NCI-H2227 treated with DMSO at 0.1 percent for 48 hours (cell line): ENCODE results near the gene KIF21B.

ENCODE experiments used
- DNase-seq: peaks from one replicate; lab custom pipeline; 2025; lab: John Stamatoyannopoulos, UW

KIF21B gene

DNA sequence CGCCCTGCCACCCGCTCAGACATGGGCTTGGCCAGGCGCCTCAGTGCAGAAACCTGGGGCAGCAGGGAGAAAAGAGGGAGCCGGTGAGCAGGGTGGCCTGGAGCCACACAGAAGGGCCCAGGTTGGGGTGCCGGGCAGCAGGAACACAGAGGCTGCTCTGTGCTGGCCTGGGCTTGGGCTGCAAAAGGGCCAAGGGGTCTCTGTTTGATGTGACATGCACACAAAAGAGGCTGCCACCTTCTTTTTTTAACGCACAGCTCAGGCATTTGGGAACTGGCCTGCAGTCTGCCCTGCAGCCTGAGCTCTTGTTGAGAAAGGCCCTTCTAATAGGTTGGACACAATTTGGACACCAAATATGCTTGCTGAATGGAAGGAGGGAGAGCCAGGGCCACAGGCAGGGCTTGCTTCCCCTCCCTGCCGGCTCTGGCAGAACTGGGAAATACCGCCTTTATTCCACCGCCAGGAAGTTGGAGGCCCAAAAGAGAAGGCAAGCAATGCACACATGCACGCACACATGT, 32.4 kb downstream of the KIF21B start:
- DNase-seq: no peak

DNA sequence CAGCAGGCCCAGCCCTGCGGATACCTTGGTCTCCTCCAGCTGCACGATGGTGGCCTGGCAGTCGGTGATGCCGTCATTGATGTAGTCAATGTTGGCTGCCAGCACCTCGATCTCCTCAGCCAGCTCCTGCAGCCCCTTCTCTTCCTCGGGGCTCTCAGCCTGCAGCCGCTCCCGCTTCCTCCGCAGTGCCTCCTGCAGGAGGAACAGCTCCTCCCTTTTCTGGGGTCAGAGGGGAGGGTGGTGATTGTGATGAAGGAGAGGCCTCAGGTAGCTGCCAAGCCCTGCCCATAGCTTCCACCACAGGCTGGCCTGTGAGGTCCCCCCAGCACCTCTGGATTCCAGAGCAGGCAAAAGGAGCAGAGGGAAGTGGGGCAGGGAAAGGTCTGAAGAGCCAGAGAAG, 33.4 kb downstream of the KIF21B start:
- DNase-seq: no peak

DNA sequence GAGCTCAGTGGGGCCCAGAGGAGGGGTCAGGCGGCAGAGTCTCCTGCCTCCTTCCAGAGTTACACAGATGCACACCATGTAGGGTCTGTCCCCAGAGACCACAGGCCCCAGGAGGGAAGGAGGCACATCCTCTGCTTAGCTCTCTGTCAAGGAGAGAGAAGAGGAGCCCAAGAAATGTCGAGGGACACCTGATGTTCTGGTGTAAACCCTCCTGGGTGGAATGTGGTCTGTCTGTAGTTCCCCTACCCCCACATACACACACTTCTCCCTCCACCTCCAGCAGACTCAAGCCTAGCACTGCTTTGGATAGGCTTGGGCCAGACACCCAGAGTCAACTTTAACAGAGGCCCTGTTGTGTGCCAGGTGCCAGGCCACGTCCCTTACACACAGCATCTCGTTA, 34.2 kb downstream of the KIF21B start:
- DNase-seq: no peak

DNA sequence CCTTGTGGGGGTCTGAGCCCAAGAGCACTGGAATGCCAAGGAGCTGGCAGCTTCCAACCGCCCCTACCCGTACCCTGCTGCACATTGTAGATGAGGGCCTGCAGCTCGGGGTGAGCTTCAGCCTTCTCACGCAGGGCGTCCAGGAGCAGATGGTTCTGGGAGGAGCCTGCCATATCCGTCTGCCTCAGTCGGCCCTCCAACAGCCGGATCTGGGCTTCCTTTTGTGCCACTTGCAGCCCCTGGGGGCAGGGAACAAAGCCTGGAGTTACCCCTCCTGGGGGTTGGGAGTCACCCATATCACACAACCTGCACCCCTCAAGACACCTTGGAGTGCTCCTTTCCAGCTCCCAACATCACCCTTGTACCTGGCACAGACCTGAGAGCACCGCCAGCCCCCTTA, 34.8 kb downstream of the KIF21B start:
- no peak for DNase-seq

DNA sequence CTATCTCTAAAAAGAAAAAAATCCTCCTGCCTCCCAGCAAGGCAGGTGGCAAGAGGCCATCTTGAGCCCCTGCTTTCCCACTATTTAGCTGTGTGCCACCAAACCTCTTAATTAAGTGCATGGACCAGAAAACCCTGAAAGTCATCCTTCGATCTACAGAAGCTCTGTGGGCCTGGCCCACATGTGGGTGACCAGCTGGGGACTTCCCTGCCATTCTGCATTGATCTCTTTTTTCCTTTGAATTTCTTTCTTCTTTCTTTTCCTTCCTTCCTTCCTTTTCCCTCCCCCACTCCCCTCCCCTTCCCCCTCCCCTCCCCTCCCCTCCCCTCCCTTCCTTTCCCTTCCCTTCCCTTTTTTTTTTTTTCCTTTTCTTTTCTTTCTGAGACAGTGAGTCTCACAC, 38.0 kb downstream of the KIF21B start:
- no peak for DNase-seq

DNA sequence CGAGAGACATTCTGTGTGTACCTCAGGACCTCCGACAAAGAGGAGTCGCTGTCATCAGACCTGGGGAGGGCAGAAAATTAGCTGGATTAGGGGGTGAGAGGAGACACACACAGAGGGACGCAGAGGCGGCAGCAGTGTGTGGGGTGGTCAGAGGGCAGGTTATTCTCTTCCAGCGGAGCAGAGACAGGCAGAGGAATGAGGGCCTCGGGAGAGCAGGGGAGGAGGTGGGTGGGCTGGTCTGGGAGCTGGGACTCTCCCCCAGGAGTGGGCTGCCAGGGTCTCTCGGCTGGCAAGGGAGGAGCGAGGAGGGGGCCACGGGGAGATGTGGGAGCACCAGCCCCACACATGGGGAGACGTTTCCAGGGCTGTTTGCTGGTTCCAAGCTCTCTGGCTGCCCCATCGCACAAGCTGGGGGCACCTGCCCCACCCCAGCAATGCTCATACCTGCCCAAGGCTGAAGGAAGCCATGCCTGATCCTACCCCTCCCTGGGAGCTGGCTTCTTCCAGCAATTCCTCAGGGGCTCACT, 40.4 kb downstream of the KIF21B start:
- no peak for DNase-seq

DNA sequence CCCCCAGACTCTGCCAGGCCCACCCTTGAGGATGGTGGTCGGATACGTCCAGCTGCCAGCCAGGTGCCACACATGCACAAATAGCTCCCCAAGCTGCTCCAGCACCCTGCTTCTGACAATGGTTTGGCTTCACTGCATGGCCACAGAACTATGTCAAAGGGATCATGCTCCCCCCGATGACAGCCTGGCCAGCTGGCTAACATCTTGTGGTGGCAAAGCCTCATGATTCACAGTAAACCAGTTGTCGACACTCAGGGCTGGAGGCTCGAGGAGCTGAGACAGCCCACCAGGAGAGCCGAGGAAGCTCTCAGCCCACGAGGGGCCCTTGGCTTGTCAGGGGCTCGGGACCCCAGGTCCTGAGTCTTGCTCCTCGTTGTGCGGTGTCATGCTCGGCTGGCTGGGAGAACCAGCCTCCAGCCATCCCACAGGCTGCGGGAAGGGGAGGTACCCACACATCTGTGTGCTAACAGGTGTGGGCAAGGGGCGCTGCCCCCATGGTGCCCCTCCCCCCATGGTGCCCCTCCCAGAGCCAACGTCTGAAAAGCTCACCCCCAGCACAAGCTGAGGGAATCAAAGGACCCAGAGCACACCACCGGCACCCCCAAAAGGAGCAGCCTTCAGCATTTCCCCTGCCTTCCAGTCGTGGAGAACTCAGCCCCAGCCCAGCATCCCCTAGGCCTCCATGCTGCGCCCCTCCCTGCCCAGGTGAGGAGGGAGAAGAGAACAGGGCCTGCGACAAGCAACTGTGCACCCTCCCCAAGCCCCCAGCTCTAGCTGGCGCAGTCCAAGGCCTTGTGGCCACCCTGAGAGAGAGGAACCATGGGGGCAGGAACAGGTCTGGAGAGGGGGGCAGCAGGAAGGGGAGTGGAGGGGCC, 41.2 kb downstream of the KIF21B start:
- DNase-seq: no peak

DNA sequence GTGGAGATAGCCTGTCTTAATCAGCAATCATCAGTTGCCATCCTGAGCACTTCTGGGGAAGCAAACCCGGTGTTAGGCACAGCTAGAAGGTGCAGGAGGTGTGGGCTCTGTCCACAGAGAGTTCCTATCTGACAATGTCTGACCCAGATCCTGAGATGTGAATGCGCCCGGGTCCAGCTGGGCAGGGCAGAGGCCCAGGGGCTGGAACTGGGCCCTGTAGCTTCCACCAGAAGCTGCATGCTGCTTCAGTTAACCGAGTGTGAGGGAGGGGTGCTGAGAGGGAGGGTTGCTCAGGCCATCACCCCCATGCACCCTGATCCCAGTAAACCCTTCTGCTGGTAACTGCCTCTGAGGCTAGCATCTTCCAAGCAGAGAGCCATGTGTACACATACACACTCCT, 42.2 kb downstream of the KIF21B start:
- no peak for DNase-seq

DNA sequence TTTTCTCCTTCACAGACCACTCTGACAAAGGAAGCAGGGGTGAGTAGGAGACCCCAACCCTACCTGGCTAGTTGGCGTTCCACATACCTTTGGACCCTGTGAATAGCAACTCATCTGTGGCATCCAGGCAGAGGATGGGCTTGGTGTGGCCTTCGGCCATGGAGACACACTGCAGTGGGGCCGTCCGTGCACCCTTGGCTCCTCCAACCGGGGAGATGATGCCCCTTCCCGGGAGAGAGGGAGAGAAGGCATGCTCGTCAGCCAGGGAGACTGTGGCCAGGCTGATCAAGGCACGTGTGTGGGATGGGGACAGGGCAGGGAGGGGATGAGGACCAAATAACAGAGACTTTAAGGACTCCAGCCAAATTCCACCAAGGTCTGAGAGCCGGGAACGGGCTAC, 42.6 kb downstream of the KIF21B start:
- no peak for DNase-seq

DNA sequence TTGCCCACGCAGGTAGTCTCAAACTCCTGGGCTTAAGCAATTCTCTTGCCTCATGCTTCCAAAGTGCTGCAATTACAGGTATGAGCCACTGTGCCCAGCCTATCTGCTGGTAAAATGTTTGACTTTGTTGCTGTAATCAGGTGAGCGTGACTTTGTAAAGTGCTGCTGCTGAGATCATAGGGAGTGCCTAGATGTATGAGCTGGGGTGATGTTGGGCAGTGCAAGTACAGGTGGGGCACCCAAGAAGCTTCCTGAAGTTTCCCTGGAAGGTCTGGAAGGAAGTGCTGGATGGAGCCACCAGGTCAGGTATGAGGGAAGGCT, 43.1 kb downstream of the KIF21B start:
- no peak for DNase-seq

DNA sequence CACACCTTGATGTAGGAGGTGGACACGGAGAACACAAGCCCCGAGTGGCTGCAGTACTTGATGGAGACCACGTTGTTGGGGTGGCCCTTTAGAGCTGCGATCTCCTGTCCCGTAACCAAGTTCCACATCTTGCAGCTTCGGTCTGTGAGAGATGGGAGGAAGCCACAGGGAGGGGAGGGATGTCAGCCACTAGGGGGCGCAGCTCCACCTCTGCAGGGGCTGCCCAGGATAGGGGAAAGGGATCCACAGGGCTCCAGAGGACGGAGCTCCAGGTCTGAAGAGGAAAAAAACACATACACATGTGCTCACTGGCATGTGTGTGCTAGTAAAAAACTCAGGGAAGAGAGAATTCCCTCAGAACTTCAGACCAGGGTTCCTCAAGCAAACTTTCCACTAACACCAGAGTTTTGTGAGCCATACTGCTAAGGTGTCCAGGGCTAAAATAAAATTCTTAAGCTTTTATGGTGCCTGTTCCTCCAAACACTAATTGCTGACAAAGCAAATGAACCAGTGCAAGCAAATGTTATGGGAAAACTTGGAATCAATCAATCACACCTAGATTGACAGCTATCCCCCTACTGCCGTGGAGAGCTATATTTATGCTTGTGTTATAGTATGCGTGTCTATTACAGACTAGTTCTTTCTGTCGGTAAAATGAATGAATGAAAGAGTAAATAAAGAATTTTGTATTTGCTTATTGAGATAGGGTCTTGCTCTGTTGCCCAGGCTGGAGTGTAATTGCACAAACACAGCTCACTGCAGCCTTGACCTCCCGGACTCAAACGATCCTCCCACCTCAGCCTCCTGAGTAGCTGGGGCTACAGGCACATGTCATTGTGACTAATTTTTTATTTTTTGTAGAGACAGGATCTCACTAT, 43.7 kb downstream of the KIF21B start:
- DNase-seq: no peak

DNA sequence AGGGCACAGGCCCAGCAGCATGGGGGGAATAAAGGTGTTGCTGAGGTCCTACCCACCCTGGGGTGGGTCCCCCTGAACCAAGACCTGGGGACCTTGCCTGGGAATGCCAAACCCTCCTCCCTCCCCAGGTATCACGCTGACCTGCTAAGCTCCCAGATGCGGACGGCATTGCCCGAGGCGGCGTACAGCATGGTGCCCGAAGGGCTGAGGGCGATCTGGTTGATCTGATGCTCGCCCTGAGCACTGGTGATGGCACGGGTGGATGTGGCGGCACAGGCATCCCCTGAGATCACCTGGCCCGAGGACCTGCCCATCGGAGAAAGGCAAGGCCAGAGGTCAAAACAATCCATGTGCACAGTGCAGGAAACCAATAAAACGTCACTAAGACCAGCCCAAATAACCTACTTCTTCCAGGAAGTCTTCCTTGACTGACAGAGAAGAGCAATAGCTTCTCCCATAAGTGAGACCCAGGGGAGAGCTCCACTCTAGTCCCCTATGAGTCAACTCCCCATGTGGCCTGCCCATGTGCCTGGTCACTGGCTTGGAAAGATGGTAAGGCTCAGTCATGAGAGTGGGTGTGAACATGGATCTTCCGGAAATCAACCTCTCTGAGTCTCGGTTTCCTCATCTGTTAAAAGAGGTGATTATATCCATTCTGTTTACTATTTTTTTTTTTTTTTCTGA, 46.3 kb downstream of the KIF21B start:
- no peak for DNase-seq

DNA sequence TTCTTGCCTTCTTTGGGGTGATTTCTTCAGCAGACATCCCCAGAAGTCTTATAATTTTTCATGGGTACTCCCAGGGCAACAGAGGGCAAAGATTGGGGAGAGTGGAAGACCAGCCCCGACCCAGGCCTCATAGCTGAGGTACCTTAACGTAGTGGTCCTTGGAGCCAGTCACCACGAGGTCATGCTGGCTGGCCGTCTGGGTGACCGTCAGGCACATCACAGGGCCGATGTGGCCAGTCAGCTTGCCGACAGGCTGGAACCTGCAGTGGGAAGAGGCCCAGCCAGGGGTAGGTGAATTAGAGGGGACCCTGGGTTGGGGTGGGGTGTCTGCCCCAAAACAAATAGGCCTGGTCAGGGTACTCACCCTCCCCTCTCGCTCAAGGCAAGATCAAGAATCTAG, 46.9 kb downstream of the KIF21B start:
- DNase-seq: no peak

DNA sequence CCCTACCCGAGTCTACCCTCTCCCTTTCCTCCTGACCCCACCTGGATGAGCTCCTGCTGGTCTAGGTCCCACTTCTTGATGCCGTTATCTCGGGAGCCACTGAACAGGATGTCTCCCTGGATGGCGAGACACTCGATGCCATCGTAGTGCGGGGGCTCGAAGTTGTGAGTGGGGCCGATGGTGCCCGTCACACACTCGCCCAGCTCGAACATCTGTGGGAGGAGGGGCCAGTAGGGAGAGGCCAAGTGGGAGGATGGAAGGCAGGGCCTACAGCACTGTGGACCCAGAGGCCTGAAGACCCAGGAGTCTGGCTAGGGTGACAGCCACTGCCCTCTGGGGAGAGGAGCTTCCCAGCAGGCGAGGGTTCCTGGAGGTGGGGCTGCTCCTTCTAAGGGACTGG, 48.1 kb downstream of the KIF21B start:
- no peak for DNase-seq

DNA sequence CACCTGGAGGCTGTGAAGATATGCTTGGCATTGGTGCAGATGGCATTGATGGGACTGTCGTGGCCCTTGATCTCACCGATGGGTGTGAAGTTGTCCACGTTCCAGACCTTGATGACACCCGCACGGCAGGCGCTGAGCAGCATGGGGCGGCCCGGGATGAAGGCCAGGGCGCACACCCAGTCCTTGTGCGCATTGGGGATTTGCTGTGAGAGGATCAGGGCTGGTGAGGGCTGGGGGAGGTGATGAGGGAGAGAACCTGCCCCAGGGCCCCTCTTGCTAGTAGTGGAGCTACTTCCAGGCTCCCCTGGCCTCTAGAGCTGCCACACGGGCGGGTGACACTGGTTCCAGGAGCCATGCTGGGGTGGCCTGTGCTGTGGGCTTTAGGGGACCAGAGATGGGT, 48.8 kb downstream of the KIF21B start:
- DNase-seq: no peak

DNA sequence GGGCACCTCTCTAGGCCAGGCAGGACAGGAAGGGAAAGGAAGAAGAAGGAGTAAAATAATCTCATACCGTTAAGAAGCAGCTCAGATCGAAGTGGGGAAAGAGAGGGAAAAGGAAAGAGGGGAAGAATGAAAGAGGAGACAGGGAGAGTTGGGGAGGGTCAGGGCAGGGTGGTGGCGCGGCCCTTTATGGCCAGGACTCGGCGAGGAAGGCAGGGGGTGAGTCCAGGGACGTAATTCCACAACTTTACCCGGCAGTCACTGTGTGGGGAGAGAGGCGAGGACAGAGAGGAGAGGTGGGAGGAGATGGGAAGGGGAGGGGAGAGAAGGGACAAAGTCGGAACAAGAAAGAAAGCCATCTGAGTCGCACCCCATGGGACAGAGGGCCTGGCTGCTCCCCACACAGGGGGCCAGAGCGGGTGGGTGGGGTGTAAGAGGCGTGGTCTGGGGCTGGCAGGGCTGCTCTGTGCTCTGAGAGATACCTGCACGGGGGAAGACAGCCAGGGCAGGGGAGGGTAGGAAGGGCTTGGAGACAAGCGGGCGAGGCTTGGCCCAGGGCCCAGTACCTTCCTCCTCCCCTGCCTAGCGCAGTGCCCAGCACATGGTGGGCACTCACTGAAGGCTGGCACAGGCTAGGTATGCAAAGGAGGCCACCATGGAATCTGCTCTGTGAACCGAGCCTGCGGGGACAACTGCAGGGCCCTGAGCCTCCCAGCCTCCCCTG, 49.4 kb downstream of the KIF21B start:
- no peak for DNase-seq

DNA sequence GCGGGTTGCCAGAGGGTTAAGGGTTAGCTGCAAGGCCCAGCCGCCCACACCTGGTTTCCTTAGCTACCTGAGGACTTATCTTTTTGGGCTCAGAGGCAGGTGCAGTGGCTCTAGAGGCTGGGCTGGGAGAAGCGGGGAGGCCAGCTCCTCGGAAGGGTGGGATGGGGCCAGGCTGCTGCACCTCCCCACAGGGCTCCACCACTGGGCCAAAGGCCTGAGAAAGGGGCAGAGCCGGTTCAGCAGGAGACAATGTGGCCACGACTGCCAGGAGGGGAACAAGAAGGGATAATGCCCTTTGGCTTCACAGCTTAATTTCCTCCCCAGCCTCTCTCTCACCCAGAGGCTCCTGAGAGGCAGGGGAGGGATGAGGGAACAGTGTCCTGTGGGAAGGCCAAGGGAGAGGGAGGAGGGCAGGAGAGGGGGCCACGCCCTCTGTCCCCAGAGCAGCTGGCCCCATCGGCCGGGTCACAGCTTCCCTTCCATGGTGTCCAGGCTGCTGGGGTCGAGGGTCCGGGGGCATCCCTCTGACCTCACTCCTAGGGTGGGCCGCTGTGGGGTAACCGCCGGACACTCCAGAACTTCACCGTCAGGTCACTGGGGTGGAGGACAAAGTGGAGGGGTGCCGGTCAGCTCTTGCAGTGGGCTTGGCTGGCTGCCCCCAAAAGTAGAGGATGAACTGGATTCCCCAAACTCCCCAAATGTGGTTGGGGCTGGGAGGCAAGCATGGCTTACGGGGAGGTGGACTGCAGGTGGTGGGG, 50.4 kb downstream of the KIF21B start:
- DNase-seq: no peak

DNA sequence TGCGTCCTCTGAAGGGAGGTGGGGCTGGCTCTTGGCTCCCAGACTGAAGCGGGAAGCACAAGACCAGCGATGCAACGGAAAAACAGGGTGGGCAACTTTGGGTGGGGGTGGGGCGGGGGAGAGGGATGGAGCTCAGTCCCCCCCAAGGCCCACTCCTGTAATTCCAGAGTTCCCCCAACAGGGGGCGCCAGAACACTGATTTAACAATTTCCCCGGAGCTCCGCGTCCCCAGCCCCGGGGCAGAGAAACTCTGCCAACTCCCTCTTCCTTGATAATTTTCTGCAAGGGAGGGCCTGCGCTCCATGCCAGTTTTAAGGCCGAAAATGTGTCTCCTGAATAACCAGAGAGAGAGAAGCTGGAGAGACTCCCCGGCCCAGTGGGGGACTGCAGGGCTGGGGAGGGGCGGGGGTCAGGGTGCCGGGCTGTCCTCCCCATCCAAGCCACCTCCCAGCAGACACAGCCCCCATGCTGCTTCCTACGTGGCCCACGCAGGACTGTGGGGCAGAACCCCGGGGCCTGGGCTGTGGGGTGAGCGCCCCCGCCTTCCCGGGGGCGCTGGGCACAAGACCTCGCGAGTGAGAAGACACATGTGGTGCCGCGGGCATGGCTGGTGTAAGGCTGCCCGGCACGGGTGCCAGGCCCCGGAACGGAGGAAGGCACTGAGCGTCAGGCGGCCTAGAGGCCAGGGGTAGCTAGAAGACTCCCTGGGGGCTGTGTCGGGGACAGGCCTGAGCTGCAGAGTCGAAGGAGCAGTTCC, 51.4 kb downstream of the KIF21B start:
- peak; percentile 32 for DNase-seq

DNA sequence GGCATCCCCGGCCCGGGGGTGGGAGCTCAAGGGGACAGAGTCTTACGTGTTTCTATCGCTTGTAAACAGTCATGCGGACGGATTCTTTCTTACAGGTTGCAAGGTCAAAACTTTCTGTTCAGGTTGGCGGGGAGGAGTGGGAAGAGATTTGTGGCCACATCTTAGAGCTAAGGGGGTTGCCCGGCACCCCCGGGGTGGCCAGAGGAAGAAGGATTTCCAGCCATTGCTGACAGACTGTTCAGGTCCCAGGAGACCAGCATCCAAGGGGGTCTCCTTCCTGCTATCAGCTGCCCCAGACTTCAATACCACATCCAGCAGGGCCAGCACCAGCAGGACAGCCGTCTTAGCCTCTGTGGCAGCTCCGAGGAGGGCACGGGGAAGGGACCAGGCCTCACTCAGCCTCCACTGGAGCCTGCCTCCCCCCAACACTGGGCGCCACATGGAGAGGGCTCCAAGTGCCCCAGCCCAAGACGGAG, 52.0 kb downstream of the KIF21B start:
- no peak for DNase-seq
